Activated T-cell treated with anti-CD3 and anti-CD28 coated beads for 1 hour (primary cell): Measurements from ENCODE around the gene GNG7.

Experiments used
- DNase-seq: peaks from one replicate; pipeline ENCODE4 v3.0.0-alpha.2; 2020; ENCODE audit warnings: low read depth

Gene GNG7

GRCh38 chr19:2462635-2463421 lies 239.7 kb downstream of the GNG7 start:
- DNase-seq = no peak

DNA sequence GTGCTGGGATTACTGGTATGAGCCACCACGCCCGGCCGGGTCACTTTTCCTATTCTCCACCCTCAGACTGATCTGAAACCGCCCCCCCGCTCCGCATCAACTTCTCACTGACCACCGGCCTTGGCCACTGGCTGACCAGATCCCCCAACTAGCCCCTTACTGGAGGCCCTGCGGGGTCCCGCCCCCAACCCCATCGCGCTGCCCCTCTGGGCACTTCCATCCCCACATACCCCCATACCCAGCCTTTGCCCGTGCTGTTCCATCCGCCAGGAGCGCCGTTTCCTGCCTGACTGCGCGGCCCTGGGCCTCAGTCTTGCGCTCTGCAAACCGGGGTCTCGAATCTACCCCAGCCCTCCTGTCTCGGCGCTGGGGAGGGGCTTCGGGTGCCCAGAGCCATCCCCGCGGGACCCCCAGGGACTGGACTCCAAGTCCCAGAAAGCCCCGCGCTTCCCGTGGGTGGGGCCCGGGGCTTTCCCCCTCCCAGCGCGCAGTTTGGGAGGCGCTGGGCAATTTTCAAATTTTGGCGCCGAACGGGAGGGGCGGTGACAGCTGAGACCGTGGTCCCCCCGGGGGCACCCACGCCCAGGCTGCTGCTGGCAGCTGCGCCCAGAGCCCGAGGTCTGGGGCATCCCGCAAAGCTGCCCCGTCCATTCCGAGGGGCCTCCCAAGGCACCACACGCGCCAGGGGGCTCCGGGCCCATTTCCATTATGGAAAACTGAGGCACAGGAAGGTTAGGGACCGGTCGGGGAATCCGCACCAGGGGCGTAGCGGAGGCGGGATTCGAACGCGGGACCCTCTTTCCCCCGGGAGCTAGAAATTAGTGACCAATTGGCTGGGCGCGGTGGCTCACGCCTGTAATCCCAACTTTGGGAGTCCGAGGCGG lies 240.5 kb downstream of the GNG7 start:
- peak; percentile 45 for DNase-seq
